K562 (cell line): ENCODE data around the gene C10orf105. TPM values are rescaled to one million over a fixed set of nuclear protein-coding genes. Genes with fewer than 3 reads are reported as not detected.

Experiments used
- ATAC-seq: fragments of 200-7000 bp; cut with Tn5 transposase; 3 replicates; pipeline ENCODE4 v1.9.1; 2020; ENCODE audit warnings: moderate library complexity
- BruUV-seq: library from RNA; stranded (reverse); fragments of 400-500 nt; replicated peaks from 2 replicates; lab custom pipeline; 2021; lab: Mats Ljungman, UMichigan
- CTCF ChIA-PET: fragments of 300-600 bp; formaldehyde crosslinking; extraction: SDS; loops from one replicate; lab custom pipeline; 2021; ENCODE audit warnings: low intra/inter-chr PET ratio; lab: Yijun Ruan, JAX
- POLR2A ChIA-PET: fragments of 300-600, 350-650 bp; sonication (Branson Sonifier 250); formaldehyde crosslinking; extraction: SDS; loops from one replicate; lab custom pipeline; 2021; ENCODE audit warnings: antibody characterized with exemption, inconsistent platforms; lab: Yijun Ruan, JAX
- DNase-seq, 4 experiments: peaks; one replicate each; pipeline versions ENCODE4 v3.0.0 to v3.0.0-alpha.2; 2011 to 2018; ENCODE audit warnings: low spot score in 3 of 4, mixed read lengths in 3 of 4; ENCODE audit errors: extremely low read depth in 1 of 4
- FAIRE-seq: peaks from 2 replicates; lab custom pipeline; 2011; peaks lifted over from hg19 to GRCh38; lab: Jason Lieb, UNC
- H2AFZ ChIP-seq: 2 replicates; pipeline ENCODE4 v1.6.0; 2011; ENCODE audit warnings: low read depth, low read length, control low read depth, inconsistent platforms
- H3K27ac ChIP-seq: fragments of 200-600 bp; 3 replicates; pipeline ENCODE4 v1.8.0; 2011; ENCODE audit warnings: low read depth, mild to moderate bottlenecking, control low read depth, inconsistent platforms, low read length, moderate library complexity, mixed read lengths; ENCODE audit errors: extremely low read depth
- H3K27me3 ChIP-seq, 2 experiments: fragments of 300-600 bp in 1 of 2; 2 replicates in 1 of 2; 3 replicates in 1 of 2; pipeline versions ENCODE4 v1.6.0 to v1.8.0; 2011; ENCODE audit warnings: inconsistent platforms in 2 of 2, low read length in 2 of 2, mild to moderate bottlenecking in 1 of 2, mixed read lengths in 1 of 2, moderate library complexity in 1 of 2; ENCODE audit not compliant: control insufficient read depth in 2 of 2, insufficient read depth in 2 of 2
- H3K36me3 ChIP-seq: fragments of 300-600 bp; 3 replicates; pipeline ENCODE4 v1.8.0; 2011; ENCODE audit warnings: mild to moderate bottlenecking, low read length, inconsistent platforms; ENCODE audit not compliant: control insufficient read depth, insufficient read depth
- H3K4me1 ChIP-seq, 2 experiments: fragments of 200-600 bp in 1 of 2; replicated peaks in 1 of 2; 2 replicates in 1 of 2; 3 replicates in 1 of 2; pipeline versions ENCODE4 v1.5.1 to v1.8.0; 2011; ENCODE audit warnings: inconsistent platforms in 2 of 2, low read length in 2 of 2, mild to moderate bottlenecking in 1 of 2, mixed read lengths in 1 of 2, moderate library complexity in 1 of 2; ENCODE audit not compliant: control insufficient read depth in 2 of 2, insufficient read depth in 2 of 2
- H3K4me2 ChIP-seq: 2 replicates; pipeline ENCODE4 v1.6.1; 2011; ENCODE audit warnings: low read length, control low read depth, inconsistent platforms, mixed read lengths; ENCODE audit not compliant: insufficient read depth
- H3K4me3 ChIP-seq: fragments of 200-600 bp; sonication (generic), shearing (Covaris generic); 2 replicates; pipeline ENCODE4 v1.5.1; 2016; ENCODE audit warnings: control low read depth, inconsistent platforms
- H3K79me2 ChIP-seq: fragments of 200-600 bp; 3 replicates; pipeline ENCODE4 v1.8.0; 2011; ENCODE audit warnings: low read length, inconsistent platforms; ENCODE audit not compliant: control insufficient read depth, insufficient read depth
- H3K9ac ChIP-seq, 2 experiments: 2 replicates each; pipeline versions ENCODE4 v1.6.0 to v1.6.1; 2011; ENCODE audit warnings: low read depth in 2 of 2, low read length in 2 of 2, control low read depth in 1 of 2, inconsistent platforms in 1 of 2, mild to moderate bottlenecking in 1 of 2, mixed read lengths in 1 of 2; ENCODE audit not compliant: insufficient read depth in 1 of 2
- H3K9me1 ChIP-seq: one replicate; pipeline ENCODE4 v1.6.0; 2011; ENCODE audit warnings: inconsistent platforms, mild to moderate bottlenecking, low read length, moderate library complexity; ENCODE audit not compliant: control insufficient read depth, insufficient read depth
- H3K9me3 ChIP-seq: replicated peaks from 2 replicates; pipeline ENCODE4 v1.5.1; 2011; ENCODE audit warnings: low read depth, low read length, inconsistent platforms; ENCODE audit not compliant: control insufficient read depth, insufficient read depth
- H4K20me1 ChIP-seq: replicated peaks from 2 replicates; pipeline ENCODE4 v1.6.1; 2011; ENCODE audit warnings: low read length, inconsistent platforms, mixed read lengths; ENCODE audit not compliant: control insufficient read depth, insufficient read depth
- CBX5 ChIP-seq: IDR thresholded peaks from 2 replicates; pipeline ENCODE4 v1.6.1; 2014; ENCODE audit warnings: low read depth, borderline replicate concordance
- HMBOX1 ChIP-seq: sonication (generic); IDR thresholded peaks from 2 replicates; pipeline ENCODE4 v1.6.1; 2016
- MEIS2 ChIP-seq: fragments of 450-650 bp; IDR thresholded peaks from 2 replicates; pipeline ENCODE4 v1.6.1; 2014; ENCODE audit warnings: mild to moderate bottlenecking; ENCODE audit not compliant: partially characterized antibody
- MLX ChIP-seq, 2 experiments: fragments of 450-650 bp in 1 of 2; sonication (generic) in 1 of 2; formaldehyde crosslinking; conservative IDR thresholded peaks; 2 replicates each; pipeline versions ENCODE4 v1.4.0 to v1.8.1; 2020 to 2022; ENCODE audit warnings: mild to moderate bottlenecking in 1 of 2, missing genetic modification reagents in 1 of 2
- NR2C2 ChIP-seq, 2 experiments: fragments of 200-800 bp in 1 of 2; sonication (Bioruptor generic) in 1 of 2; sonication (generic) in 1 of 2; formaldehyde crosslinking in 1 of 2; IDR thresholded peaks; 2 replicates each; pipeline versions ENCODE4 v1.6.1 to v1.8.0; 2016 to 2022; ENCODE audit warnings: mild to moderate bottlenecking in 1 of 2, missing compliant biosample characterization in 1 of 2, missing genetic modification characterization in 1 of 2, missing genetic modification reagents in 1 of 2
- NUFIP1 ChIP-seq: fragments of 450-650 bp; IDR thresholded peaks from 2 replicates; pipeline ENCODE4 v1.6.1; 2018; ENCODE audit not compliant: partially characterized antibody
- SRSF1 ChIP-seq: fragments of 200-400 bp; formaldehyde crosslinking; IDR thresholded peaks from 2 replicates; pipeline ENCODE4 v1.6.1; 2017; ENCODE audit warnings: mild to moderate bottlenecking, low read depth, low read length, moderate library complexity
- TEAD1 ChIP-seq, 2 experiments: fragments of 450-650 bp in 1 of 2; sonication (generic) in 1 of 2; formaldehyde crosslinking; IDR thresholded peaks; 2 replicates each; pipeline versions ENCODE4 v1.4.0 to v1.8.0; 2020 to 2022; ENCODE audit warnings: mild to moderate bottlenecking in 2 of 2, missing genetic modification reagents in 1 of 2
- TOE1 ChIP-seq, 2 experiments: fragments of 450-650 bp in 1 of 2; sonication (generic) in 1 of 2; formaldehyde crosslinking in 1 of 2; IDR thresholded peaks; 2 replicates each; pipeline versions ENCODE4 v1.7.1 to v1.8.0; 2016 to 2022; ENCODE audit warnings: borderline replicate concordance in 2 of 2, mild to moderate bottlenecking in 2 of 2, antibody characterized with exemption in 1 of 2, inconsistent platforms in 1 of 2, low read depth in 1 of 2, missing genetic modification reagents in 1 of 2, moderate library complexity in 1 of 2
- ZBTB17 ChIP-seq: fragments of 450-650 bp; formaldehyde crosslinking; IDR thresholded peaks from 2 replicates; pipeline ENCODE4 v1.4.0; 2020; ENCODE audit warnings: mild to moderate bottlenecking
- ZNF512 ChIP-seq: IDR thresholded peaks from 2 replicates; pipeline ENCODE4 v1.6.1; 2016; ENCODE audit warnings: missing genetic modification characterization, missing compliant biosample characterization
- ZNF584 ChIP-seq: fragments of 200-800 bp; sonication (Bioruptor generic); IDR thresholded peaks from 2 replicates; pipeline ENCODE4 v1.6.1; 2016; ENCODE audit warnings: low read depth, mild to moderate bottlenecking, missing genetic modification characterization, missing compliant biosample characterization
- WGBS: fragments of 100-300 bp; shearing (Covaris generic); methylation state at CpG from one replicate; pipeline ENCODE4 v1.1.6; 2016; ENCODE audit warnings: low coverage, mixed read lengths; ENCODE audit not compliant: insufficient coverage; ENCODE audit errors: missing lambda C conversion rate; 5-methylcytosine and 5-hydroxymethylcytosine counted together
- in situ Hi-C: fragments of 300-500 bp; cut with MboI; formaldehyde crosslinking; loops from 4 replicates; pipeline ENCODE4 v1.15.0; 2018; ENCODE audit warnings: inconsistent platforms, mixed read lengths
- intact Hi-C: fragments of 100-400 bp; cut with micrococcal nuclease; formaldehyde crosslinking; loops from 2 replicates; pipeline ENCODE4 v1.14.2; 2022
- polyA plus RNA-seq, 8 experiments: library from polyadenylated mRNA; depleted of rRNA in 4 of 8; stranded (reverse) in 5 of 8; unstranded in 3 of 8; fragments of >200 nt; fragmentation: Nextera tagmentation in 2 of 8; fragmentation: Illumina TruSeq in 1 of 8; extraction: Ambion mirVana in 2 of 8; extraction: Trizol in 1 of 8; gene quantifications; 2 replicates each; pipeline versions ENCODE4 v1.2.1 to v1.2.3, GENCODE V29; 2011 to 2014; ENCODE audit warnings: inconsistent platforms in 1 of 8, missing spikeins in 1 of 8
- total RNA-seq, 7 experiments: library from RNA; depleted of rRNA in 6 of 7; stranded (reverse); fragments of >200 nt in 6 of 7; fragmentation: Illumina TruSeq in 2 of 7; extraction: Trizol in 2 of 7; gene quantifications; 2 replicates each; pipeline versions ENCODE4 v1.2.1 to v1.2.3, GENCODE V29; 2011 to 2021; ENCODE audit warnings: low replicate concordance in 1 of 7
- TF ChIP-seq, protein P1 (sequence below): fragments of 250-450 bp; sonication (Bioruptor Pico); IDR thresholded peaks from 2 replicates; pipeline ENCODE4 v1.8.0; 2022; ENCODE audit warnings: moderate library complexity, mild to moderate bottlenecking, inconsistent platforms
- TF ChIP-seq, protein P2 (sequence below), 2 experiments: IDR thresholded peaks; 2 replicates each; pipeline ENCODE4 v1.6.1; 2011; ENCODE audit warnings: borderline replicate concordance in 1 of 2, control low read depth in 1 of 2, low read depth in 1 of 2, low read length in 1 of 2, mild to moderate bottlenecking in 1 of 2, mixed read lengths in 1 of 2, moderate library complexity in 1 of 2; ENCODE audit not compliant: insufficient read depth in 1 of 2, insufficient read length in 1 of 2, poor library complexity in 1 of 2, severe bottlenecking in 1 of 2; ENCODE audit errors: extremely low read depth in 1 of 2

The C10orf105 gene
- total and polyA plus RNA-seq, 9 of the 15 experiments (the other 6 are each of a cell fraction or from before 2014, with no cell fraction given) = 0.03 to 0.25 (median 0.04) TPM; not detected in 3

DNA sequence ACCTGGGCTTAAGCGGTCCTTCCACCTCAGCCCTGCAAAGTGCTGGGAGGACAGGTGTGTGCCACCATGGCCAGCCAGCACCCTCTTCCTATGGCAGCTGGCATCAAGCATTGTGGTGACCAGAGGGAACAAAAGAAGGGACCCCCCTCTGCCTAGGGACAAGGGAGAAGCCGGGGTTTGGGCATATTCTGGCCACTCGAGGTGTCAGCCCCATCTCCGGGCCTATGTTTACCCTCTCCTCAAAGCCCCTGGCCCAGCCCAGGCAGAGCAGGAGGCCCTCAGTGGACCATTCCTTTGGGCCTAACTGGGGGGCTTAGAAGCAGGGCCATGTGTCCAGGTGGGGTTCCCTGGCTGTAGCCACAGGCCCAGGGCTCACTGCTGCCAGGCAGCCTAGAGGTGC lies 29.8 kb upstream of the C10orf105 start:
- H2AFZ ChIP-seq = no peak overlapping the region
- no TSS peak for BruUV-seq
- H3K4me2 ChIP-seq = no peak overlapping the region
- FAIRE-seq (no peak), ATAC-seq (no peak)
- no peak overlapping the region for H3K4me3 ChIP-seq
- CTCF ChIA-PET = no interaction called here
- in situ Hi-C loops = no loop called here
- H3K9me3 ChIP-seq = no peaks in the 10 kb centered on the region
- H3K79me2 ChIP-seq = no peaks in the 10 kb centered on the region
- H3K36me3 ChIP-seq = no peaks in the 10 kb centered on the region
- H3K27me3 ChIP-seq = no peaks in the 10 kb centered on the region
- no peak for TF ChIP-seq TEAD1 (CRISPR knock-in tag; IDR thresholded peaks at IDR 0.05)
- TF ChIP-seq, protein P1, sequence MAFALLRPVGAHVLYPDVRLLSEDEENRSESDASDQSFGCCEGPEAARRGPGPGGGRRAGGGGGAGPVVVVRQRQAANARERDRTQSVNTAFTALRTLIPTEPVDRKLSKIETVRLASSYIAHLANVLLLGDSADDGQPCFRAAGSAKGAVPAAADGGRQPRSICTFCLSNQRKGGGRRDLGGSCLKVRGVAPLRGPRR (CRISPR knock-in tag) = no peak
- no peak for TF ChIP-seq ZBTB17 (CRISPR knock-in tag)
- TF ChIP-seq TOE1 (IDR thresholded peaks at IDR 0.05; ENCODE audit: borderline replicate concordance) = no peak
- TF ChIP-seq TOE1 (CRISPR knock-in tag; IDR thresholded peaks at IDR 0.05; ENCODE audit: borderline replicate concordance, low read depth) = no peak
- TF ChIP-seq, protein P2, sequence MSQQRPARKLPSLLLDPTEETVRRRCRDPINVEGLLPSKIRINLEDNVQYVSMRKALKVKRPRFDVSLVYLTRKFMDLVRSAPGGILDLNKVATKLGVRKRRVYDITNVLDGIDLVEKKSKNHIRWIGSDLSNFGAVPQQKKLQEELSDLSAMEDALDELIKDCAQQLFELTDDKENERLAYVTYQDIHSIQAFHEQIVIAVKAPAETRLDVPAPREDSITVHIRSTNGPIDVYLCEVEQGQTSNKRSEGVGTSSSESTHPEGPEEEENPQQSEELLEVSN (IDR thresholded peaks at IDR 0.05; ENCODE audit: borderline replicate concordance in 1 of 2, extremely low read depth in 1 of 2, insufficient read depth in 1 of 2, insufficient read length in 1 of 2, low read depth in 1 of 2, low read length in 1 of 2, poor library complexity in 1 of 2, severe bottlenecking in 1 of 2) = no peak
- TF ChIP-seq SRSF1 = no peak
- TF ChIP-seq NR2C2 (CRISPR knock-in tag; IDR thresholded peaks at IDR 0.05) = no peak
- TF ChIP-seq NR2C2 (tag; IDR thresholded peaks at IDR 0.05) = no peak
- TF ChIP-seq HMBOX1 = no peak
- no peak for TF ChIP-seq MEIS2
- TF ChIP-seq ZNF512 (tag) = no peak
- 0 out of 4 replicates have a peak, but pooled peaks of 1 of the 2 experiments have one; percentile 10 for TF ChIP-seq MLX (CRISPR knock-in tag; conservative IDR thresholded peaks at IDR 0.05)
- no peak for TF ChIP-seq NUFIP1
- TF ChIP-seq ZNF584 (CRISPR knock-in tag) = peak; percentile 8; the same call in 1 of the 2 replicates
- TF ChIP-seq CBX5 = no peak
- TF ChIP-seq, all 486 proteins: peak for 2
- Histone ChIP-seq H3K9ac (peak overlapping the region in 1 of 2 experiments; percentile 41; a peak in 2 of 4 replicates), H3K27ac (peak overlapping the region; percentile 64; the same call in 1 of the 3 replicates), H3K9me1 (peaks cover 3% of the 10 kb centered on the region), H3K4me1 (peaks cover 71 to 89% of the 10 kb centered on the region in 2 experiments), H4K20me1 (no peaks in the 10 kb centered on the region)
- no peak for DNase-seq
- WGBS = 77% methylated on average over 4 of the region's 4 CpGs
- POLR2A ChIA-PET = interaction anchor here (0.7 to 1.0 kb wide), 4 partner anchors 9 to 57 kb away, joined by 3 to 4 read pairs (median 3); partner anchors contain the start of gene VSIR
- intact Hi-C loops = loop anchor here (5.0 kb wide), 1 partner anchor 112 kb away; no protein-coding TSS in a partner anchor
